NT2/D1 (cell line): Measurements from ENCODE around the gene SMAD9.

ENCODE experiments used
- SUZ12 ChIP-seq: IDR thresholded peaks from 2 replicates; pipeline ENCODE4 v1.6.1; 2011; ENCODE audit not compliant: insufficient read length, insufficient read depth; ENCODE audit errors: extremely low read depth
- YY1 ChIP-seq: IDR thresholded peaks from 2 replicates; pipeline ENCODE4 v1.6.1; 2011; ENCODE audit not compliant: insufficient read length, insufficient read depth
- ZNF274 ChIP-seq: IDR thresholded peaks from 2 replicates; pipeline ENCODE4 v1.6.1; 2011; ENCODE audit warnings: mild to moderate bottlenecking, low read depth, low read length

DNA sequence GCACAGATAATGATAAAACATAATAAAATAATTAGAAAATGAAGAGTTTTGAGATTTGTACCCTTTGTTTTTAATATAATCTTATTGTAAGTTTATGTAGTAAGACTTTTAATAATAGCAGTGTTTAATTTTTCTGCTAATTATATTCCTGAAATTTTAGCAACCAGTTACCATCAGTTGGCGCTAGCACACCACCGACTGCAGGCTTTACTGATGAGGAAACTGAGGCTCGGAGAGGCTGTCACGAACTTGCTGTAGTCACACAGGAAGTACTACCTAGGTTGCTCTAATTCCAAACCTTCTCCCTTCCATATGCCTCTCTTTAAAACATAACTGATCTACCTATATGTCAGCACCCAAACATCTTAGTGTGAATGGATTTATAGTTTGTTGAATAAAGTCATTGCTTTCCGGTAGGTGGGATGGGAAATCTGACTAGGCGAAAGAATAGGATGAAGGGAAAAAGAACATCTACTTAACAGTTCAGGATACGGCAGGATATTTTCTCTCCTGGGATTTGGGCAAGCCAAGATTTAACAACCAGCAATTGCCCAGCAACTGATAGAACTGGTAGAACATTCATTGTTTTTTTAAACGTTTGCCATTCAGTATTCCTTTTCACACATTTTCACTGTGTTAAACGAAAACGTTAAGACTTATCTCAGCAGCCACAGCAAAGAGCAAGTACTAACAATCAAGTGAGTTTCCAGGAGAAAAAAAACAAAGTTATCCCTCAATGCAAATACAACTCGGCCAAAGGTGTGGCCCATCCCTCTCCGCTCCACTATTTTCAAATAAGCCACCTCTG, 101.8 kb downstream of the SMAD9 start:
- TF ChIP-seq SUZ12 (no peak), ZNF274 (no peak), YY1 (no peak)
